GM12892 (cell line): ENCODE measurements around the gene RUVBL2.

Experiments used
- POLR2AphosphoS5 ChIP-seq: IDR thresholded peaks from 2 replicates; pipeline ENCODE4 v1.6.1; 2011; ENCODE audit warnings: low read depth, low read length, control low read depth
- TAF1 ChIP-seq: IDR thresholded peaks from 2 replicates; pipeline ENCODE4 v1.6.1; 2011; ENCODE audit warnings: low read depth, mild to moderate bottlenecking, control low read depth, low read length, borderline replicate concordance

DNA sequence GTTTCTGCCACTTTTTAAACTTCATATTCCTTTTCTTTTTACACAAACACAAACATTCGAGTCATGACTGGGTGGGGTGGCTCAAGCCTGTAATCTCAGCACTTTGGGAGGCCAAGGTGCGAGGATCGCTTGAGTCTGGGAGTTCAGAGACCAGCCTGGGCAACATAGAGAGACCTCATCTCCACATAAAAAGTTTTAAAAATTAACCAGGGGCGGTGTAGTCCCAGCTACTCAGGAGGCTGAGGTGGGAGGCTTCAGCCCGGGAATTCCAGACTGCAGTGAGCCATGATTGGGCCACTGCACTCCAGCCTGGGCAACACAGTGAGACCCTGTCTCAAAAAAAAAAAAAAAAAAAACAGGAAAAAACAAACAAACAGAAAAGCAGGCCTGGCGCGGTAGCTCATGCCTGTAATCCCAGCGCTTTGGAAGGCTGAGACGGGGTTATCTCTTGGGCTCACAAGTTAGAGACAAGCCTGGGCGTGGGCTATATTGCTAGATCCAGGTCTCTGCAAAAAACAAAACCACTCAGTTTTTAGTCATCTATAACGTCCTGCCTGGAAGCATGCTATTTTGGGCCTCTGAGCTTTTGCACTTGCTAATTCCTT is 39.6 kb upstream of the RUVBL2 start:
- TF ChIP-seq POLR2AphosphoS5 (no peak), TAF1 (no peak)
